Pancreas (tissue), 10 donors: ENCODE data around the gene OGFOD1. TPM values are rescaled to one million over a fixed set of nuclear protein-coding genes. Genes with fewer than 3 reads are reported as not detected.

Source experiments
- ATAC-seq, 4 donors: fragments of 200-7000 bp; cut with Tn5 transposase; one replicate each; pipeline versions ENCODE4 v1.8.0 to v1.9.1; 2020; ENCODE audit warnings: mild to moderate bottlenecking in 4 of 4, moderate library complexity in 4 of 4
- DNase-seq, 6 donors: peaks; one replicate each; pipeline ENCODE4 v3.0.0-alpha.2; 2020
- FAIRE-seq: peaks from 2 replicates; lab custom pipeline; 2012; peaks lifted over from hg19 to GRCh38; lab: Jason Lieb, UNC
- H3K27ac ChIP-seq, 4 donors: fragments of 200-600 bp; sonication (generic); 1 replicate in 3 of 4; 2 replicates in 1 of 4; pipeline versions ENCODE4 v1.5.0 to v1.8.0; 2020
- H3K27me3 ChIP-seq, 4 donors: fragments of 200-600 bp; one replicate each; pipeline ENCODE4 v1.8.0; 2021
- H3K36me3 ChIP-seq, 3 donors: fragments of 200-600 bp; sonication (generic) in 1 of 3; one replicate each; pipeline versions ENCODE4 v1.5.0 to v1.8.0; 2020 to 2021
- H3K4me1 ChIP-seq, 3 donors: fragments of 200-600 bp; one replicate each; pipeline ENCODE4 v1.8.0; 2021
- H3K4me3 ChIP-seq, 4 donors: fragments of 200-600 bp; sonication (generic) in 2 of 4; one replicate each; pipeline versions ENCODE4 v1.5.0 to v1.8.0; 2020 to 2021
- H3K9me3 ChIP-seq, 4 donors: fragments of 200-600 bp; one replicate each; pipeline ENCODE4 v1.8.0; 2021
- WGBS, 2 donors: extraction: QIAGEN DNeasy Blood & Tissue Kit; methylation state at CpG; one replicate each; pipeline ENCODE4 v1.1.7; 2013; 5-methylcytosine and 5-hydroxymethylcytosine counted together
- intact Hi-C, 3 donors: fragments of 100-400 bp; cut with DNase I; formaldehyde crosslinking; loops; one replicate each; pipeline versions ENCODE4 v1.11.1 to v1.14.2; 2022
- polyA plus RNA-seq, 2 donors: library from polyadenylated mRNA; stranded (reverse); fragments of 200-250 nt; gene quantifications; one replicate each; pipeline ENCODE4 v1.2.3, GENCODE V29; 2013
- total RNA-seq, 6 donors: library from RNA; stranded (reverse); fragmentation: NEBNext Ultra II Directional in 4 of 6; extraction: Animal tissue kit (Norgen Biotek cat#: 25700) in 4 of 6; gene quantifications; one replicate each; pipeline versions ENCODE4 v1.2.1 to v1.2.4, GENCODE V29; 2021 to 2023
- TF ChIP-seq, protein P1 (sequence below), 4 donors: fragments of 200-600 bp; sonication (generic) in 3 of 4; IDR thresholded peaks; one replicate each; pipeline versions ENCODE4 v1.5.0 to v1.8.0; 2021; ENCODE audit warnings: antibody characterized with exemption in 4 of 4
- donor health status: healthy with polysubstance abuse.
- donor health status: DM: no; HTN: no; CAD: no; lungs with moderate emphysema.
- donor health status: DM: no; HTN: no; CAD: no.
- donor health status: control.
- donor health status: control.
- donor health status: Bipolar disorder and iron deficiency.
- donor health status: DM: yes; HTN: yes; CAD: no.
- donor health status: DM: no; HTN: no; CAD: no.
- donor health status: DM: no; HTN: no; CAD: no.
- donor health status: DM: yes; HTN: yes; CAD: no.

Gene OGFOD1
- total and polyA plus RNA-seq, 8 donors = 3.2 to 14.0 (median 8.7) TPM

DNA sequence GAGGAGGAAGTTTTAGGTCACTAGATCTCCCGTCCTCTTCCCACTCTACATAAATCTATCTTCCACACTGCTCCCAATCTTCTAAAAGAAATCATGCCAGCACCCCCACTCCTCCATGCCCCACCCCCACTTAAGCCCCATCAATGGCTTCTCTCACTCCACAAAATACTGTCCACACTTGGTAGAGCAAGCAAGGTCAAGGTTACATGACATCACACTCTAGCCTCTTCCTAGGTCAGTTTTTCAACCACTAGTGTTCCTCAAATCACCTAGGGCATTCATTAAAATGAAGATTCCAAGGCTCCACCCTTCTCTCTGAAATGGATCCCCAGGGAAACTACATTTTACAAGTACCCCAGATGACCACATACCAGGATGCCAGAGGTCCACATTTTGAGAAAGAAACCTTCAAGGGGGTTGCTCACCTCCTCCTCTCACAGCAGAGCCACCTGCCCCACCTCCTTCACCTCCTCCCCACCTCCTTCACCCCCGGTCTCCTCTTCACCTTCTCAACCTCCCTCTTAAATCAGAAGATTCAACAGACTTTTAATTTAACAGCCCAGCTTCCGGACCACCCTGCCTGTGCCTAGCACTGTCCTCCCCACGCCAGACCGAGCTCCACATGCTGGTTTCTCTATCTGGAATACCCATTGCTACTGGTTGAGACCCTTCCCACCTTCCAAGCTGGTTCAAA, 29.2 kb upstream of the OGFOD1 start:
- 88 to 89% methylated on average over 5 of the region's 5 CpGs for WGBS, 2 donors
- FAIRE-seq (no peak), DNase-seq (no peak), ATAC-seq (no peak)
- intact Hi-C loops = no loop called here
- Histone ChIP-seq H3K27me3 (no peaks in the 10 kb centered on the region), H3K36me3 (no peaks in the 10 kb centered on the region), H3K4me1 (peaks cover 21 to 36% (median 23%) of the 10 kb centered on the region in 3 donors), H3K9me3 (no peaks in the 10 kb centered on the region), H3K27ac (no peak overlapping the region), H3K4me3 (no peak overlapping the region)
- TF ChIP-seq, protein P1, sequence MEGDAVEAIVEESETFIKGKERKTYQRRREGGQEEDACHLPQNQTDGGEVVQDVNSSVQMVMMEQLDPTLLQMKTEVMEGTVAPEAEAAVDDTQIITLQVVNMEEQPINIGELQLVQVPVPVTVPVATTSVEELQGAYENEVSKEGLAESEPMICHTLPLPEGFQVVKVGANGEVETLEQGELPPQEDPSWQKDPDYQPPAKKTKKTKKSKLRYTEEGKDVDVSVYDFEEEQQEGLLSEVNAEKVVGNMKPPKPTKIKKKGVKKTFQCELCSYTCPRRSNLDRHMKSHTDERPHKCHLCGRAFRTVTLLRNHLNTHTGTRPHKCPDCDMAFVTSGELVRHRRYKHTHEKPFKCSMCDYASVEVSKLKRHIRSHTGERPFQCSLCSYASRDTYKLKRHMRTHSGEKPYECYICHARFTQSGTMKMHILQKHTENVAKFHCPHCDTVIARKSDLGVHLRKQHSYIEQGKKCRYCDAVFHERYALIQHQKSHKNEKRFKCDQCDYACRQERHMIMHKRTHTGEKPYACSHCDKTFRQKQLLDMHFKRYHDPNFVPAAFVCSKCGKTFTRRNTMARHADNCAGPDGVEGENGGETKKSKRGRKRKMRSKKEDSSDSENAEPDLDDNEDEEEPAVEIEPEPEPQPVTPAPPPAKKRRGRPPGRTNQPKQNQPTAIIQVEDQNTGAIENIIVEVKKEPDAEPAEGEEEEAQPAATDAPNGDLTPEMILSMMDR (IDR thresholded peaks at IDR 0.05) = no peak

DNA sequence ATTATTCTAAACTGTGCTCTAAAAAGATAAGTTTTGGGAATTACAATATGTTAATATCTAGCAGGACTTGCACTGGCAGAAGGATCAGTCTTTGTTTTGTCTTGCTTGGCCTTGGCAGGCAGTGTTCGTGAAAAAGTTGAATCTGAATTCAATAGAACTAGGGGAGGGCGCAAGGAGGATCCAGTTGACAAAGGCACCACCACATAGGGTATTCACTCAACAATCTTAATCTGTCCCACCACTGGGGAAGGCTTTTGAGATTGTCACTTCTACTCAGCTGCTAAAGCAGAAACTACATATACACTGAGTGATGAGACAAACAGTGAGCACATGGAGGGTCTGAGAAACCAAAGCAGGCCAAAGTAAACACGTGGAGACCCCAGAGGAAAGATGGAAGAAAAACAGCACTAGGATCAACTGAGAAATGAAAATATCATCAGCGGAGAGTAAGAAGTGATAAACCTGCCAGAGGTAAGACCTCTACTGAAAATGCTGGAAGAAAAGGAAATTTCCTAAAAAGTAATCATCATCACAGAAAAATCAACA, 28.4 kb upstream of the OGFOD1 start:
- no peak for DNase-seq
- Histone ChIP-seq H3K27me3 (no peaks in the 10 kb centered on the region), H3K9me3 (no peaks in the 10 kb centered on the region), H3K4me1 (peaks cover 21 to 36% (median 23%) of the 10 kb centered on the region in 3 donors), H3K4me3 (no peak overlapping the region), H3K27ac (no peak overlapping the region), H3K36me3 (no peaks in the 10 kb centered on the region)
- intact Hi-C loops = no loop called here
- TF ChIP-seq, protein P1 (IDR thresholded peaks at IDR 0.05) = no peak
- ATAC-seq = no peak
- 61 to 65% methylated on average over 4 of the region's 4 CpGs for WGBS, 2 donors
- no peak for FAIRE-seq

DNA sequence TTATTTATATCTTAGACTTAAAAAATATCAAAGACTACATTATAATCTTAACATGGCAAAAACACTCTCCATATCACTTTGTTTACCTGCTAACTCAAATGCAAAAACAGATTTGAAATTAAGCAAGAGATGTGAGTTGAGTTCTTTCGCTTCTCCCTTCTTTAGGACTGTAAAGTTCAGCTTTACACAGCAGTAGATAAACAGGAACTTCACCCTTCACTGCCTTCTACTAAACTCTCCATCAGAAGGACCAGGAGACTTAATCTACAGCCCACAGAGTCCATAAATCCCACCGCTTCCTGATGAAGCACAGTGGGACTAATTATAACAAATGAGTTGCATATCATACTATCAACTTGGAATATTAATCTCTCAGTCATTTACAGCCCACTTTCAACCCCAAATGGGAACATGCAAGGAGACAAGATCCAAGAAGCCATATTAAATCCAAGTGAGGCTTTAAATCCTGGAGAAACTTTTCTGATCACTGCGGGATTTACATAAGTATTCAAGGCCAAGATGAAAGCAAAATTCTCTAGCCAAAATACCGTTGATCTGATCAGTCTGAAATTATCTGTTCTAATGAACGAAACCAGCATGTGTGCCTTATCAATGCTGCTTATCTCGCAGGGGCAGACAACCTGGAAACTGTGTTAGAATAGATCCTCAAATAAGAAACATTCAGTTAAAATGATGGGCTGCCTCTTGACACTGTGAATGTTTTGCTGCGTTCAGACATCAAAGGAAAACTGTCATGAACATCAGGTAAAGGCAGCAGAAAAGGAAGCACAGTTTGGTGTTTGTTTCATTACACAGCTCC, 27.6 kb upstream of the OGFOD1 start:
- FAIRE-seq (no peak), DNase-seq (no peak), ATAC-seq (peak in 1 of 4 donors; percentile 3)
- TF ChIP-seq, protein P1 (IDR thresholded peaks at IDR 0.05) = no peak
- H3K36me3 ChIP-seq = no peaks in the 10 kb centered on the region
- H3K27ac ChIP-seq = peak overlapping the region in 2 of 4 donors; percentile 70 to 80
- 15 to 16% methylated on average over 7 of the region's 7 CpGs for WGBS, 2 donors
- H3K4me3 ChIP-seq = peak overlapping the region; percentile 93 to 99 (median 96)
- H3K4me1 ChIP-seq = peaks cover 21 to 36% (median 23%) of the 10 kb centered on the region in 3 donors
- no peaks in the 10 kb centered on the region for H3K27me3 ChIP-seq
- no peaks in the 10 kb centered on the region for H3K9me3 ChIP-seq
- intact Hi-C loops = no loop called here

DNA sequence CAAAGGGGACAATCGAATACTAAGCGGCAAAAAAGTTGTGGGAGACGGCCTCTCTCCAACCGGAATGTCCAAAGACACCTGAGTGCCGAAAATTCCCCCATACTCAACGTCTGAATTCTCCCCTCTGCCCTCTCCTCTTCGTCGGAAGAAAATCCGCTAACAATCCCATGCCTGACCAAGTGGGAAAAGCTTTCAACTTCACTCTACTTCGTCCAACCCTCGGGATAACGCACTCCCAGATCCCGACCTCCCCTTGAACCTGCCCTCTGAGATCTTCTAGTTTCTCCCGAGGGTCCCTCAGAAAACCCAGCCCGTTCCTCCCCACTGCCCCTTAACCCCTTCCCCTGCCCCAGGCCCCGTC, 27.0 kb upstream of the OGFOD1 start:
- peak overlapping the region in 2 of 4 donors; percentile 70 to 80 for H3K27ac ChIP-seq
- peak overlapping the region; percentile 93 to 99 (median 96) for H3K4me3 ChIP-seq
- no peaks in the 10 kb centered on the region for H3K36me3 ChIP-seq
- whole genome bisulfite sequencing, 2 donors = 0 to 3% methylated on average over 16 of the region's 16 CpGs
- TF ChIP-seq, protein P1 (IDR thresholded peaks at IDR 0.05) = no peak
- DNase-seq (peak in 1 of 6 donors; percentile 21), ATAC-seq (peak; percentile 4 to 26 (median 6)), FAIRE-seq (no peak)
- no peaks in the 10 kb centered on the region for H3K27me3 ChIP-seq
- peaks cover 21 to 36% (median 23%) of the 10 kb centered on the region in 3 donors for H3K4me1 ChIP-seq
- no peaks in the 10 kb centered on the region for H3K9me3 ChIP-seq
- intact Hi-C loops = no loop called here
